H1 (cell line): ENCODE data around the gene LRRC45. TPM values are rescaled to one million over a fixed set of nuclear protein-coding genes. Genes with fewer than 3 reads are reported as not detected.

ENCODE experiments used
- CBX8 ChIP-seq: fragments of 300-800, 300-1000 bp; sonication (generic); IDR thresholded peaks from 2 replicates; pipeline ENCODE4 v1.7.1; 2016; ENCODE audit warnings: low read depth, low read length, borderline replicate concordance
- CTCF ChIP-seq, 3 experiments: IDR thresholded peaks; 1 replicate in 2 of 3; 2 replicates in 1 of 3; pipeline versions ENCODE4 v1.5.1 to v1.6.1; 2011; ENCODE audit warnings: low read length in 3 of 3, mild to moderate bottlenecking in 3 of 3, inconsistent platforms in 2 of 3, low read depth in 1 of 3, moderate library complexity in 1 of 3; ENCODE audit not compliant: insufficient read depth in 1 of 3; ENCODE audit errors: control extremely low read depth in 1 of 3
- SAP30 ChIP-seq: fragments of 300-600 bp; sonication (generic); IDR thresholded peaks from 2 replicates; pipeline ENCODE4 v1.7.1; 2012; ENCODE audit warnings: low read length, moderate library complexity, mild to moderate bottlenecking, inconsistent platforms; ENCODE audit not compliant: insufficient read depth, insufficient replicate concordance
- polyA plus RNA-seq, 7 experiments: library from polyadenylated mRNA; depleted of rRNA in 3 of 7; stranded (reverse) in 5 of 7; unstranded in 2 of 7; fragments of >200 nt in 5 of 7; fragments of 200-250 nt in 2 of 7; gene quantifications; 1 replicate in 5 of 7; 2 replicates in 1 of 7; 4 replicates in 1 of 7; pipeline versions ENCODE4 v1.2.1 to v1.2.3, GENCODE V29; 2011 to 2013; ENCODE audit warnings: missing spikeins in 2 of 7, mixed read lengths in 2 of 7
- total RNA-seq: library from RNA; stranded (reverse); fragmentation: NEBNext Ultra II Directional; extraction: Animal tissue kit (Norgen Biotek cat#: 25700); gene quantifications from 2 replicates; pipeline ENCODE4 v1.2.1, GENCODE V29; 2021

Gene LRRC45
- total and polyA plus RNA-seq, 2 of the 8 experiments (the other 6 are each of a cell fraction or from before 2014, with no cell fraction given), result 11.5 to 29.0 TPM

DNA sequence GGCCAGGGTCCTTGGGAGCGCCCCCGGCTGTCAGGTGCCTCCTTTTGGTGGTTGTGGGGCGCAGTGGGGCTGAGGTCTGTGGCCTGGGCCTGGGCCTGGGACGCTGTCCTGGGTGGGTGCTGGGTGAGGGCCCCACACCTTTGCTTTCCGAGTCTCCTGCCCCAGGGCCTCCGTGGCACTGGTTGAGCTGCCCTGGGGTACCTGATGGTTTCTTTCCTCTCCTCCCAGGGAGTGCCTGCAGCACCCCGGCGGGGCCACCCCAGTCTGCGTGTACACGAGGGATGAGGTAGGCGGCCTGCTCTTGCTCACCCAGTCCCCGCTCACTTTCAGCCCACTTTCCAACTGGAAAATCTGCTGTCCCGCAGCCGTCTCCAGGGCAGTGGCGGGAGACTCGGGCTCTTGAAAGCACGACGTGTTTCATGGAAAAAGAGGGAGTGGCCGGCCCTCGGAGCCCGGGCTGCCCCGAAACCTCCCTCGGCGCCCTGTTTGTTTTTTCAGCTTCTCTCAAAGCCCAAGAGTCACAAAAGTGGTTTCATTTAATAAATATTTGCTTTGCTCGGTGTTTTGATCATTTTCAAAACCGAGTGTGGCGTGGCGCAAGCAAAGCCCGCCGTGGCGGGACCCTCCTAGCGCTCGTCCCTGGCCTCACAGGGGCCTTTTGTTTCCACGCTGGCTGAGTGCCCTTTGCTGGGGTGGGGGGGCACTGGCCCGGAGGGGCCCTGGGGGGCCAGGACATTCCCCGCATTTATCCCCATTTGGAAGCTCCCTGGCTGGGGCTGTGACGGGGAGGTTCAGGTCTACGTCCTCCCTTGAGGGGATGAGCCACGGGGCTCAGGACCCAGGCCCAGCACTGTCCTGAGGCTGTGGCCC is 28.3 kb upstream of the LRRC45 start (continued):
- TF ChIP-seq CTCF (IDR thresholded peaks at IDR 0.05; ENCODE audit: control extremely low read depth in 1 of 3, insufficient read depth in 1 of 3, low read depth in 1 of 3, low read length in 3 of 3) (no peak), SAP30 (no peak), CBX8 (no peak)
